Measurements from ENCODE around the gene SMAD6. TPM values are rescaled to one million over a fixed set of nuclear protein-coding genes. Genes with fewer than 3 reads are reported as not detected.

SMAD6 gene
- total and polyA plus RNA-seq, 12 donors, result 6.6 to 43.4 (median 19.7) TPM

GRCh38 chr15:66830823-66831222 is 128.8 kb downstream of the SMAD6 start:
- no peak overlapping the region for H3K4me3 ChIP-seq
- H3K4me1 ChIP-seq, result peaks cover 0 to 30% (median 8%) of the 10 kb centered on the region in 9 donors
- H3K36me3 ChIP-seq, result no peaks in the 10 kb centered on the region
- intact Hi-C loops (cut with DNase I), result no loop called here
- TF ChIP-seq CTCF (IDR thresholded peaks at IDR 0.05), result no peak
- peak overlapping the region in 5 of 10 donors; percentile 45 to 81 (median 76) for H3K27ac ChIP-seq
- H3K9me3 ChIP-seq, result peaks cover 0 to 5% (median 0%) of the 10 kb centered on the region in 11 donors
- ATAC-seq (no peak), DNase-seq (no peak)
- no peaks in the 10 kb centered on the region for H3K27me3 ChIP-seq
- 75% methylated on average over 3 of the region's 3 CpGs for WGBS, 2 donors

GRCh38 chr15:66831289-66831688 is 129.3 kb downstream of the SMAD6 start:
- DNase-seq (no peak), ATAC-seq (no peak)
- 96 to 97% methylated on average over 4 of the region's 4 CpGs for WGBS, 2 donors
- Histone ChIP-seq H3K27ac (peak overlapping the region in 1 of 10 donors; percentile 81), H3K36me3 (no peaks in the 10 kb centered on the region), H3K4me1 (peaks cover 0 to 32% (median 8%) of the 10 kb centered on the region in 9 donors), H3K27me3 (no peaks in the 10 kb centered on the region), H3K4me3 (no peak overlapping the region), H3K9me3 (peaks cover 0 to 8% (median 0%) of the 10 kb centered on the region in 11 donors)
- TF ChIP-seq CTCF (IDR thresholded peaks at IDR 0.05), result no peak
- intact Hi-C loops (cut with DNase I), result no loop called here

GRCh38 chr15:66831801-66832390 is 129.9 kb downstream of the SMAD6 start:
- H3K27ac ChIP-seq, result no peak overlapping the region
- TF ChIP-seq CTCF (IDR thresholded peaks at IDR 0.05), result no peak
- WGBS, 2 donors, result 82 to 97% methylated on average over 14 of the region's 14 CpGs
- no peak overlapping the region for H3K4me3 ChIP-seq
- intact Hi-C loops (cut with DNase I), result no loop called here
- H3K27me3 ChIP-seq, result no peaks in the 10 kb centered on the region
- H3K9me3 ChIP-seq, result peaks cover 0 to 8% (median 0%) of the 10 kb centered on the region in 11 donors
- no peaks in the 10 kb centered on the region for H3K36me3 ChIP-seq
- H3K4me1 ChIP-seq, result peaks cover 0 to 32% (median 8%) of the 10 kb centered on the region in 9 donors
- DNase-seq (no peak), ATAC-seq (no peak)

Other genes with a start within 250 kb of the SMAD6 start
- gene SNAPC5, start 204.5 kb upstream of the SMAD6 start, total RNA-seq, result 10 to 100 TPM; 28.5 to 41.6 (median 33.9) TPM
- gene SNAPC5, start 204.5 kb upstream of the SMAD6 start, polyA plus RNA-seq, result 10 to 100 TPM; 32.8 to 48.8 TPM
- 1,000 to 10,000 TPM; 1,152 to 1,492 (median 1,276) TPM for gene RPL4, start 197.4 kb upstream of the SMAD6 start, total RNA-seq
- gene RPL4, start 197.4 kb upstream of the SMAD6 start, polyA plus RNA-seq, result 1,000 to 10,000 TPM; 2,017 to 3,057 TPM
- 1 to 10 TPM; 1.6 to 6.6 (median 2.3) TPM for gene ZWILCH, start 196.9 kb upstream of the SMAD6 start, total RNA-seq
- gene ZWILCH, start 196.9 kb upstream of the SMAD6 start, polyA plus RNA-seq, result 1 to 10 TPM; 1.5 to 2.9 TPM
- under 1 TPM in 1 of 10 donors, not detected in 9; 0.16 TPM for gene LCTL, start 136.2 kb upstream of the SMAD6 start, total RNA-seq
- not detected for gene LCTL, start 136.2 kb upstream of the SMAD6 start, polyA plus RNA-seq

Measured in heart right ventricle (tissue), 16 donors.